Transverse colon (tissue), 4 donors: Measurements from ENCODE around the gene DQX1. TPM values are rescaled to one million over a fixed set of nuclear protein-coding genes. Genes with fewer than 3 reads are reported as not detected.

ENCODE experiments used
- DNase-seq: peaks from one replicate; pipeline ENCODE4 v3.0.0-alpha.2; 2019
- H3K27ac ChIP-seq, 4 donors: fragments of 200-600 bp; sonication (generic); 2 replicates each; pipeline ENCODE4 v1.5.1; 2016 to 2018; ENCODE audit warnings: inconsistent platforms in 4 of 4
- H3K27me3 ChIP-seq: fragments of 200-600 bp; sonication (generic); 2 replicates; pipeline ENCODE4 v1.5.1; 2017; ENCODE audit warnings: inconsistent platforms
- H3K36me3 ChIP-seq, 4 donors: fragments of 200-600 bp; sonication (generic); 2 replicates each; pipeline ENCODE4 v1.5.1; 2017 to 2019; ENCODE audit warnings: inconsistent platforms in 4 of 4
- H3K4me1 ChIP-seq, 4 donors: fragments of 200-600 bp; sonication (generic); 2 replicates each; pipeline ENCODE4 v1.5.1; 2017 to 2020; ENCODE audit warnings: inconsistent platforms in 4 of 4
- H3K4me3 ChIP-seq, 4 donors: fragments of 200-600 bp; sonication (generic); 1 replicate in 1 of 4; 2 replicates in 3 of 4; pipeline versions ENCODE4 v1.5.1 to v1.6.1; 2017 to 2019; ENCODE audit warnings: inconsistent platforms in 4 of 4
- H3K9me3 ChIP-seq, 2 donors: fragments of 200-600 bp; sonication (generic); 2 replicates each; pipeline ENCODE4 v1.5.1; 2017 to 2019; ENCODE audit warnings: inconsistent platforms in 2 of 2
- CTCF ChIP-seq, 5 experiments: fragments of 200-600 bp in 3 of 5; fragments of 450-650 bp in 2 of 5; sonication (generic) in 3 of 5; IDR thresholded peaks; 1 replicate in 2 of 5; 2 replicates in 3 of 5; pipeline ENCODE4 v1.5.1; 2016 to 2017; ENCODE audit warnings: antibody characterized with exemption in 5 of 5, inconsistent platforms in 3 of 5, mild to moderate bottlenecking in 2 of 5, moderate library complexity in 1 of 5
- EP300 ChIP-seq: sonication (generic); formaldehyde crosslinking; IDR thresholded peaks from one replicate; pipeline ENCODE4 v1.6.1; 2017; ENCODE audit warnings: antibody characterized with exemption, low read depth
- POLR2A ChIP-seq: fragments of 450-650 bp; IDR thresholded peaks from one replicate; pipeline ENCODE4 v1.6.1; 2016; ENCODE audit warnings: antibody characterized with exemption, mild to moderate bottlenecking, moderate library complexity
- POLR2AphosphoS5 ChIP-seq, 3 donors: sonication (generic); formaldehyde crosslinking; IDR thresholded peaks; one replicate each; pipeline ENCODE4 v1.6.1; 2016; ENCODE audit warnings: antibody characterized with exemption in 3 of 3
- WGBS, 2 donors: methylation state at CpG; one replicate each; pipeline ENCODE4 v1.1.5; 2018; ENCODE audit warnings: low coverage in 1 of 2; 5-methylcytosine and 5-hydroxymethylcytosine counted together
- in situ Hi-C, 4 donors: fragments of 200-750 bp; cut with MboI; loops; one replicate each; pipeline versions ENCODE4 v1.15.0 to v1.15.1; 2017; ENCODE audit warnings: low sequenced_read_pairs in 3 of 4, low pct_ligation_motif_present in 1 of 4, low pct_unique_long_range_greater_than_20kb in 1 of 4
- intact Hi-C: fragments of 100-400 bp; cut with DNase I; formaldehyde crosslinking; loops from one replicate; pipeline ENCODE4 v1.15.1; 2023; ENCODE audit warnings: low total_unique reads
- total RNA-seq, 4 donors: library from RNA; depleted of rRNA; stranded (reverse); fragments of >200 nt; gene quantifications; one replicate each; pipeline ENCODE4 v1.1.0, GENCODE V29; 2016

DQX1 gene
- total RNA-seq, 4 donors from 2014 or later, result 32.4 to 194 (median 53.1) TPM

- WGBS, 2 donors, result 4 to 5% methylated on average over 4 to 49 of the region's 65 CpGs
- no peak within 1 kb of the TSS for H3K27ac ChIP-seq
- H3K36me3 ChIP-seq, result no peaks in the 10 kb centered on the region
- no peaks in the 10 kb centered on the region for H3K9me3 ChIP-seq
- H3K4me3 ChIP-seq, result peak within 1 kb of the TSS in 3 of 4 donors; percentile 11 to 50 (median 40)
- peaks cover 19 to 50% (median 41%) of the 10 kb centered on the region in 4 donors for H3K4me1 ChIP-seq
- no peak for DNase-seq
- intact Hi-C loops, result no loop called here
- H3K27me3 ChIP-seq, result peaks cover 42% of the 10 kb centered on the region
- TF ChIP-seq POLR2A, result no peak
- TF ChIP-seq CTCF (IDR thresholded peaks at IDR 0.05), result no peak
- no peak for TF ChIP-seq POLR2AphosphoS5 (IDR thresholded peaks at IDR 0.05)
- no peak for TF ChIP-seq EP300
- in situ Hi-C loops, result loop anchor here in 2 of 4 donors (25.0 kb wide), 1 partner anchor 88 kb away; no protein-coding TSS in a partner anchor
Observed at GRCh38 chr2:74499267-74499939, 26.6 kb downstream of the DQX1 start, which contains the start of gene LBX2. Gene LBX2, minus strand, starts transcription at chr2:74499603. Its CDS starts 66 bp downstream, at chr2:74499537.

GRCh38 chr2:74498500-74499266 is 27.3 kb downstream of the DQX1 start:
- H3K4me1 ChIP-seq, result peaks cover 19 to 43% (median 37%) of the 10 kb centered on the region in 4 donors
- peak; percentile 33 for DNase-seq
- H3K27me3 ChIP-seq, result peaks cover 42% of the 10 kb centered on the region
- H3K27ac ChIP-seq, result no peak overlapping the region
- peak overlapping the region in 3 of 4 donors; percentile 11 to 50 (median 40) for H3K4me3 ChIP-seq
- TF ChIP-seq CTCF (IDR thresholded peaks at IDR 0.05), result no peak
- TF ChIP-seq EP300, result no peak
- TF ChIP-seq POLR2AphosphoS5 (IDR thresholded peaks at IDR 0.05), result no peak
- TF ChIP-seq POLR2A, result no peak
- no peaks in the 10 kb centered on the region for H3K9me3 ChIP-seq
- in situ Hi-C loops (loop anchor here in 2 of 4 donors (25.0 kb wide), 1 partner anchor 89 kb away; no protein-coding TSS in a partner anchor), intact Hi-C loops (no loop called here)
- WGBS, 2 donors, result 2 to 10% methylated on average over 4 to 41 of the region's 41 CpGs
- H3K36me3 ChIP-seq, result no peaks in the 10 kb centered on the region

GRCh38 chr2:74497777-74498499 is 28.1 kb downstream of the DQX1 start:
- H3K4me1 ChIP-seq, result peaks cover 19 to 38% (median 32%) of the 10 kb centered on the region in 4 donors
- peak; percentile 36 for DNase-seq
- H3K36me3 ChIP-seq, result peaks cover 0 to 5% (median 1%) of the 10 kb centered on the region in 4 donors
- intact Hi-C loops, result no loop called here
- H3K9me3 ChIP-seq, result no peaks in the 10 kb centered on the region
- peak overlapping the region in 3 of 4 donors; percentile 11 to 50 (median 40) for H3K4me3 ChIP-seq
- TF ChIP-seq POLR2AphosphoS5 (IDR thresholded peaks at IDR 0.05) (peak in 2 of 3 donors; percentile 44 to 66), POLR2A (peak; percentile 36), CTCF (IDR thresholded peaks at IDR 0.05) (no peak)
- H3K27ac ChIP-seq, result peak overlapping the region in 1 of 4 donors; percentile 8
- H3K27me3 ChIP-seq, result peaks cover 42% of the 10 kb centered on the region
- 0 to 8% methylated on average over 1 to 32 of the region's 61 CpGs for WGBS, 2 donors
- in situ Hi-C loops, result loop anchor here in 2 of 4 donors (25.0 kb wide), 1 partner anchor 89 kb away; no protein-coding TSS in a partner anchor
